Measurements from ENCODE around the gene CDC42BPA. TPM values are rescaled to one million over a fixed set of nuclear protein-coding genes. Genes with fewer than 3 reads are reported as not detected.

CDC42BPA gene
- total and polyA plus RNA-seq, 2 of the 8 experiments (the other 6 are each of a cell fraction or from before 2014, with no cell fraction given): 7.1 to 28.5 TPM

GRCh38 chr1:227268943-227269342 lies 49.3 kb downstream of the CDC42BPA start:
- Histone ChIP-seq H4K20me1 (replicated peaks in 1 of 2; ENCODE audit: control insufficient read depth in 1 of 2, insufficient read depth in 2 of 2, low read length in 2 of 2) (peaks cover 0 to 2% of the 10 kb centered on the region in 2 experiments), H3K79me2 (ENCODE audit: control insufficient read depth in 1 of 2, insufficient read depth in 2 of 2, low read length in 2 of 2) (peaks cover 0 to 84% of the 10 kb centered on the region in 2 experiments; a peak in 2 of 4 replicates)
- FAIRE-seq: no peak

More at GRCh38 chr1:227268943-227269342, 49.3 kb downstream of the CDC42BPA start:
- H2BK20ac ChIP-seq (ENCODE audit: low read length): no peak overlapping the region
- H3K27me3 ChIP-seq (replicated peaks in 1 of 4; ENCODE audit: control insufficient read depth in 3 of 4, extremely low read depth in 1 of 4, insufficient read depth in 3 of 4, low read length in 3 of 4): no peaks in the 10 kb centered on the region
- no peak overlapping the region for H2BK5ac ChIP-seq (ENCODE audit: low read depth, low read length)
- no peaks in the 10 kb centered on the region for H3K9me3 ChIP-seq (ENCODE audit: insufficient read depth in 2 of 2, low read depth in 1 of 2, low read length in 1 of 2)
- H3K4me2 ChIP-seq (ENCODE audit: insufficient read depth in 1 of 2, low read depth in 2 of 2, low read length in 2 of 2): no peak overlapping the region
- POLR2A ChIA-PET (ENCODE audit: partially characterized antibody): no interaction called here
- H2BK120ac ChIP-seq (replicated peaks; ENCODE audit: low read depth, low read length): no peak overlapping the region
- no peak overlapping the region for H3K23ac ChIP-seq (ENCODE audit: insufficient read length)
- no peak for TF ChIP-seq NRF1 (IDR thresholded peaks at IDR 0.05; ENCODE audit: low read depth, low read length)
- no peak for TF ChIP-seq POLR2AphosphoS5 (IDR thresholded peaks at IDR 0.05; ENCODE audit: low read depth, low read length)
- TF ChIP-seq TBP (IDR thresholded peaks at IDR 0.05; ENCODE audit: low read depth, low read length): no peak
- no peak for TF ChIP-seq SP2 (IDR thresholded peaks at IDR 0.05; ENCODE audit: low read length)
- TF ChIP-seq KDM1A (IDR thresholded peaks at IDR 0.05; ENCODE audit: borderline replicate concordance, low read length): no peak
- no peak for TF ChIP-seq YY1 (IDR thresholded peaks at IDR 0.05; ENCODE audit: low read depth, low read length)
- TF ChIP-seq RNF2 (IDR thresholded peaks at IDR 0.05; ENCODE audit: borderline replicate concordance, low read depth, low read length, missing control alignments, poor library complexity, severe bottlenecking): no peak
- TF ChIP-seq JUN (IDR thresholded peaks at IDR 0.05; ENCODE audit: low read depth, low read length): no peak
- no peak for TF ChIP-seq SUZ12 (IDR thresholded peaks at IDR 0.05; ENCODE audit: low read length)
- no peak for TF ChIP-seq RXRA (IDR thresholded peaks at IDR 0.05; ENCODE audit: insufficient read depth, low read depth, low read length)
- H2AK5ac ChIP-seq (ENCODE audit: low read depth, low read length): no peak overlapping the region
- H3K27ac ChIP-seq (ENCODE audit: low read depth, low read length): no peak overlapping the region
- no peaks in the 10 kb centered on the region; the same call in 1 of the 2 replicates for H3K79me1 ChIP-seq (ENCODE audit: low read depth, low read length)
- no peak overlapping the region for H3K14ac ChIP-seq (ENCODE audit: insufficient read length)
- no peaks in the 10 kb centered on the region for H3K23me2 ChIP-seq (ENCODE audit: low read depth, low read length)
- H3K56ac ChIP-seq (replicated peaks; ENCODE audit: insufficient read length, low read depth, low read length): no peak overlapping the region
- H4K91ac ChIP-seq (replicated peaks; ENCODE audit: insufficient read length, low read length): no peak overlapping the region
- WGBS, 2 experiments (ENCODE audit: extremely low coverage in 1 of 2, insufficient coverage in 1 of 2, insufficient read length in 1 of 2, insufficient replicate concordance in 2 of 2, low coverage in 1 of 2, low lambda C conversion rate in 2 of 2, missing lambda C conversion rate in 1 of 2): 100% methylated on average over 1 of the region's 1 CpG; no CpG with 5 or more reads in 1 of the 2 experiments
- no peak overlapping the region for H3K18ac ChIP-seq (ENCODE audit: extremely low read depth, low read length)
- no peak overlapping the region for H3K4me3 ChIP-seq (ENCODE audit: extremely low read depth in 1 of 4, insufficient read depth in 2 of 4, low read depth in 3 of 4, low read length in 4 of 4)
- H4K8ac ChIP-seq (ENCODE audit: extremely low read depth, insufficient read depth, low read length): no peak overlapping the region
- CTCF ChIA-PET (ENCODE audit: partially characterized antibody): interaction anchor here (2.6 kb wide), 1 partner anchor 10 kb away, joined by 12 read pairs; no protein-coding TSS in a partner anchor
- peaks cover 0 to 3% (median 0%) of the 10 kb centered on the region in 4 experiments; a peak in 1 of 7 replicates for H3K4me1 ChIP-seq (replicated peaks in 1 of 4; ENCODE audit: control insufficient read depth in 3 of 4, insufficient read depth in 4 of 4, low read length in 3 of 4)
- no peak overlapping the region for H3K9ac ChIP-seq (replicated peaks in 1 of 4; ENCODE audit: extremely low read depth in 1 of 4, low read depth in 3 of 4, low read length in 3 of 4)
- no peak overlapping the region for H4K5ac ChIP-seq (ENCODE audit: insufficient read length, low read depth, low read length)
- no peak overlapping the region for H2BK12ac ChIP-seq (ENCODE audit: low read depth, low read length)
- no peak for DNase-seq (ENCODE audit: low read depth in 1 of 2, low spot score in 2 of 2)
- no peak overlapping the region for H2BK15ac ChIP-seq (ENCODE audit: low read length)
- no peak overlapping the region for H3K4ac ChIP-seq (replicated peaks; ENCODE audit: insufficient read length, low read depth, low read length)
- H2AFZ ChIP-seq (ENCODE audit: low read length): no peak overlapping the region
- H3K36me3 ChIP-seq (ENCODE audit: control insufficient read depth in 2 of 4, insufficient read depth in 4 of 4, low read length in 3 of 4): no peaks in the 10 kb centered on the region

Data from H1 (cell line).